ENCODE measurements around the gene NF1. TPM values are rescaled to one million over a fixed set of nuclear protein-coding genes. Genes with fewer than 3 reads are reported as not detected.

The NF1 gene
- total RNA-seq, 1 donor from 2014 or later: 53.7 TPM

GRCh38 chr17:31113939-31114338 lies 19.2 kb downstream of the NF1 start:
- Histone ChIP-seq H3K27ac (ENCODE audit: low read depth, low read length) (no peak overlapping the region), H3K36me3 (ENCODE audit: insufficient read depth, low read length) (peaks cover 3% of the 10 kb centered on the region), H2AFZ (ENCODE audit: low read depth, low read length) (no peak overlapping the region), H3K9me3 (ENCODE audit: insufficient read depth, low read depth, low read length) (no peaks in the 10 kb centered on the region), H4K20me1 (ENCODE audit: insufficient read depth, low read length) (peaks cover 64% of the 10 kb centered on the region), H3K4me2 (ENCODE audit: low read length) (no peak overlapping the region), H3K4me1 (ENCODE audit: insufficient read depth, low read length) (peaks cover 4% of the 10 kb centered on the region), H3K27me3 (ENCODE audit: insufficient read depth, low read length) (no peaks in the 10 kb centered on the region), H3K9ac (ENCODE audit: low read length) (no peak overlapping the region), H3K4me3 (ENCODE audit: insufficient read depth, low read depth, low read length) (no peak overlapping the region), H3K79me2 (ENCODE audit: insufficient read depth, low read length) (peaks cover 92% of the 10 kb centered on the region)
- H3K9me3 Mint-ChIP-seq (ENCODE audit: unreplicated experiment): no peaks in the 10 kb centered on the region
- H3K4me1 Mint-ChIP-seq (ENCODE audit: low read depth, unreplicated experiment): peaks cover 42% of the 10 kb centered on the region
- FAIRE-seq: no peak
- DNase-seq (ENCODE audit: low read depth): no peak
- H3K27me3 Mint-ChIP-seq (ENCODE audit: low read depth, unreplicated experiment): no peaks in the 10 kb centered on the region
- H3K4me3 Mint-ChIP-seq (ENCODE audit: unreplicated experiment): no peak overlapping the region
- no peak overlapping the region for H3K27ac Mint-ChIP-seq (ENCODE audit: unreplicated experiment)
- H3K36me3 Mint-ChIP-seq (ENCODE audit: low read depth, unreplicated experiment): peaks cover 12% of the 10 kb centered on the region
- TF ChIP-seq EZH2 (IDR thresholded peaks at IDR 0.05; ENCODE audit: insufficient read depth, low read length) (no peak), CTCF (IDR thresholded peaks at IDR 0.05; ENCODE audit: insufficient read depth, low read depth, low read length) (no peak)

GRCh38 chr17:31114956-31115555 lies 20.3 kb downstream of the NF1 start:
- Histone ChIP-seq H4K20me1 (ENCODE audit: insufficient read depth, low read length) (peaks cover 58% of the 10 kb centered on the region), H3K4me2 (ENCODE audit: low read length) (no peak overlapping the region), H3K79me2 (ENCODE audit: insufficient read depth, low read length) (peaks cover 86% of the 10 kb centered on the region), H2AFZ (ENCODE audit: low read depth, low read length) (no peak overlapping the region), H3K9ac (ENCODE audit: low read length) (no peak overlapping the region), H3K27ac (ENCODE audit: low read depth, low read length) (no peak overlapping the region), H3K9me3 (ENCODE audit: insufficient read depth, low read depth, low read length) (no peaks in the 10 kb centered on the region), H3K36me3 (ENCODE audit: insufficient read depth, low read length) (peaks cover 3% of the 10 kb centered on the region), H3K4me1 (ENCODE audit: insufficient read depth, low read length) (peaks cover 4% of the 10 kb centered on the region), H3K4me3 (ENCODE audit: insufficient read depth, low read depth, low read length) (no peak overlapping the region), H3K27me3 (ENCODE audit: insufficient read depth, low read length) (no peaks in the 10 kb centered on the region)
- H3K27ac Mint-ChIP-seq (ENCODE audit: unreplicated experiment): peak overlapping the region; percentile 10
- TF ChIP-seq CTCF (IDR thresholded peaks at IDR 0.05; ENCODE audit: insufficient read depth, low read depth, low read length): no peak
- TF ChIP-seq EZH2 (IDR thresholded peaks at IDR 0.05; ENCODE audit: insufficient read depth, low read length): no peak
- H3K4me1 Mint-ChIP-seq (ENCODE audit: low read depth, unreplicated experiment): peaks cover 38% of the 10 kb centered on the region
- no peak overlapping the region for H3K4me3 Mint-ChIP-seq (ENCODE audit: unreplicated experiment)
- FAIRE-seq: no peak
- H3K36me3 Mint-ChIP-seq (ENCODE audit: low read depth, unreplicated experiment): peaks cover 12% of the 10 kb centered on the region
- H3K27me3 Mint-ChIP-seq (ENCODE audit: low read depth, unreplicated experiment): no peaks in the 10 kb centered on the region
- peaks cover 3% of the 10 kb centered on the region for H3K9me3 Mint-ChIP-seq (ENCODE audit: unreplicated experiment)
- DNase-seq (ENCODE audit: low read depth): peak; percentile 65

GRCh38 chr17:31116167-31116566 lies 21.4 kb downstream of the NF1 start:
- FAIRE-seq (no peak), DNase-seq (ENCODE audit: low read depth) (no peak)
- Mint-ChIP-seq H3K27ac (ENCODE audit: unreplicated experiment) (no peak overlapping the region), H3K27me3 (ENCODE audit: low read depth, unreplicated experiment) (no peaks in the 10 kb centered on the region), H3K36me3 (ENCODE audit: low read depth, unreplicated experiment) (peaks cover 12% of the 10 kb centered on the region), H3K4me3 (ENCODE audit: unreplicated experiment) (no peak overlapping the region), H3K4me1 (ENCODE audit: low read depth, unreplicated experiment) (peaks cover 28% of the 10 kb centered on the region), H3K9me3 (ENCODE audit: unreplicated experiment) (peaks cover 3% of the 10 kb centered on the region)
- Histone ChIP-seq H3K4me3 (ENCODE audit: insufficient read depth, low read depth, low read length) (no peak overlapping the region), H3K9ac (ENCODE audit: low read length) (no peak overlapping the region), H3K79me2 (ENCODE audit: insufficient read depth, low read length) (peaks cover 80% of the 10 kb centered on the region), H3K4me1 (ENCODE audit: insufficient read depth, low read length) (peaks cover 4% of the 10 kb centered on the region), H3K27me3 (ENCODE audit: insufficient read depth, low read length) (no peaks in the 10 kb centered on the region), H2AFZ (ENCODE audit: low read depth, low read length) (no peak overlapping the region), H3K27ac (ENCODE audit: low read depth, low read length) (no peak overlapping the region), H3K36me3 (ENCODE audit: insufficient read depth, low read length) (peaks cover 3% of the 10 kb centered on the region), H3K4me2 (ENCODE audit: low read length) (no peak overlapping the region), H4K20me1 (ENCODE audit: insufficient read depth, low read length) (peaks cover 58% of the 10 kb centered on the region), H3K9me3 (ENCODE audit: insufficient read depth, low read depth, low read length) (no peaks in the 10 kb centered on the region)
- no peak for TF ChIP-seq EZH2 (IDR thresholded peaks at IDR 0.05; ENCODE audit: insufficient read depth, low read length)
- no peak for TF ChIP-seq CTCF (IDR thresholded peaks at IDR 0.05; ENCODE audit: insufficient read depth, low read depth, low read length)

All from astrocyte (in vitro differentiated cells and primary cell).